ENCODE measurements around the gene FAM20B.

DNA sequence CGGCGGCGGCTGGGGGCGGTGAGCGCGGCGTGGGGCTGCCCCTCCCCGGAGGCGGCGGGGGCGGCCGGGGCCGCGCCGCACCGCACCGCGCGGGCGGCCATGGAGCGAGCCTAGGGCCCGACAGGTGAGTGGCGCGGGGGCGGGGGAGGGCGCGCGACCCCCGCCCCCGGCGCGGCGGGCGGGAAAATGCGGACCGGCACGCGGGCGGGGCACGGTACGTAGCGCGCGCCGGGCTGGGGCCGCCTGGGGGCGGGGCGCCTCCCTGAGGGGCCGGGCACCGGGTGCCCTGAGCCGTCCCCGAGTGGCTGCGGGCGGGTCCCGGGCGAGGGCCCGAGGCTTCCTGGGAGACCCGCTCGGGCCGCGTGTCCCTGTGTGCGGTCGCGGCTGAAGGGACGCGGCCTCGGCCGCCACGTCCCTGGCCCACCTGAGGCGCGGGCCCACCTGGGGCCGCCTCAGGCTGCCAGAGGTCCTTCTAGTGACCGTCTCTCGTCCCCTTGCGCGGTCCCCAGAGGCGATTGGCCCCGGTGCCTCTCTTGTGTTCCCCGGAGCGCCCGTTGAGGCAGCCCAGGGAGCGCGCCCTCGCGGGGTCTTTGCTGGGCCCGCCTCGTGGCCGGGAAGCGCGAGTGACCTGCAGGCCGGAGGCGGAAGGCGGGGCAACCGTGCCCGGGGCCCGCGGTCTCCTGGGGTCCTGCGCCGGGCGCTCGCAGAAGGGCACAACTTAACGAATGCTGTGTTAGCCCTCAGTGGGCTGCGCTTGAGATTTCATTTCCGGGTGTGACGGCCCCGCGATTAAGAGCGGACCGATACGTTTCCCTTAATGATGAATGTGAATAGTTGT lies 500 bp downstream of the FAM20B start:
- peak; percentile 27 to 44 (median 29) for TF ChIP-seq POLR2A (IDR thresholded peaks at IDR 0.05)
- TF ChIP-seq, protein P1, sequence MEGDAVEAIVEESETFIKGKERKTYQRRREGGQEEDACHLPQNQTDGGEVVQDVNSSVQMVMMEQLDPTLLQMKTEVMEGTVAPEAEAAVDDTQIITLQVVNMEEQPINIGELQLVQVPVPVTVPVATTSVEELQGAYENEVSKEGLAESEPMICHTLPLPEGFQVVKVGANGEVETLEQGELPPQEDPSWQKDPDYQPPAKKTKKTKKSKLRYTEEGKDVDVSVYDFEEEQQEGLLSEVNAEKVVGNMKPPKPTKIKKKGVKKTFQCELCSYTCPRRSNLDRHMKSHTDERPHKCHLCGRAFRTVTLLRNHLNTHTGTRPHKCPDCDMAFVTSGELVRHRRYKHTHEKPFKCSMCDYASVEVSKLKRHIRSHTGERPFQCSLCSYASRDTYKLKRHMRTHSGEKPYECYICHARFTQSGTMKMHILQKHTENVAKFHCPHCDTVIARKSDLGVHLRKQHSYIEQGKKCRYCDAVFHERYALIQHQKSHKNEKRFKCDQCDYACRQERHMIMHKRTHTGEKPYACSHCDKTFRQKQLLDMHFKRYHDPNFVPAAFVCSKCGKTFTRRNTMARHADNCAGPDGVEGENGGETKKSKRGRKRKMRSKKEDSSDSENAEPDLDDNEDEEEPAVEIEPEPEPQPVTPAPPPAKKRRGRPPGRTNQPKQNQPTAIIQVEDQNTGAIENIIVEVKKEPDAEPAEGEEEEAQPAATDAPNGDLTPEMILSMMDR (IDR thresholded peaks at IDR 0.05 in 8 of 11, conservative IDR thresholded peaks at IDR 0.05 in 3 of 11) = peak in 1 of 11 experiments; percentile 25

Measured in spleen (tissue), 7 donors.